HepG2 (cell line): ENCODE data around the gene SEC16A. TPM values are rescaled to one million over a fixed set of nuclear protein-coding genes. Genes with fewer than 3 reads are reported as not detected.

Experiments used
- ATAC-seq: fragments of 200-7000 bp; cut with Tn5 transposase; 3 replicates; pipeline ENCODE4 v1.9.1; 2020; ENCODE audit warnings: mild to moderate bottlenecking, moderate library complexity
- BruUV-seq: library from RNA; stranded (reverse); fragments of 400-500 nt; replicated peaks from 2 replicates; lab custom pipeline; 2021; lab: Mats Ljungman, UMichigan
- CTCF ChIA-PET: fragments of 300-600 bp; formaldehyde crosslinking; extraction: SDS; loops from one replicate; lab custom pipeline; 2021; ENCODE audit warnings: low total read pairs, inconsistent platforms, low intra/inter-chr PET ratio; lab: Yijun Ruan, JAX
- POLR2A ChIA-PET: fragments of 350-600 bp; sonication (Branson Sonifier 250); formaldehyde crosslinking; loops from one replicate; lab custom pipeline; 2020; ENCODE audit warnings: antibody characterized with exemption, inconsistent platforms; lab: Yijun Ruan, JAX
- DNase-seq: peaks from one replicate; pipeline ENCODE4 v3.0.0-alpha.2; 2015; ENCODE audit warnings: low spot score
- FAIRE-seq: peaks from 3 replicates; lab custom pipeline; 2011; peaks lifted over from hg19 to GRCh38; lab: Jason Lieb, UNC
- H2AFZ ChIP-seq: one replicate; pipeline ENCODE4 v1.6.1; 2011; ENCODE audit warnings: low read length, inconsistent platforms
- H3K27ac ChIP-seq: fragments of 300-600 bp; 3 replicates; pipeline ENCODE4 v1.8.0; 2011; ENCODE audit warnings: mixed run types, mild to moderate bottlenecking, mixed read lengths, low read length, inconsistent platforms; ENCODE audit not compliant: insufficient read depth; ENCODE audit errors: extremely low read length
- H3K27me3 ChIP-seq, 2 experiments: fragments of 200-600 bp in 1 of 2; 2 replicates in 1 of 2; 3 replicates in 1 of 2; pipeline versions ENCODE4 v1.6.0 to v1.8.0; 2011; ENCODE audit warnings: low read length in 2 of 2, mild to moderate bottlenecking in 2 of 2, moderate library complexity in 2 of 2, inconsistent platforms in 1 of 2; ENCODE audit not compliant: insufficient read depth in 2 of 2, control insufficient read depth in 1 of 2
- H3K36me3 ChIP-seq, 2 experiments: fragments of 200-600 bp in 1 of 2; replicated peaks in 1 of 2; 2 replicates in 1 of 2; 3 replicates in 1 of 2; pipeline versions ENCODE4 v1.5.1 to v1.8.0; 2011; ENCODE audit warnings: low read length in 2 of 2, inconsistent platforms in 1 of 2; ENCODE audit not compliant: insufficient read depth in 2 of 2, control insufficient read depth in 1 of 2
- H3K4me1 ChIP-seq: 2 replicates; pipeline ENCODE4 v1.5.1; 2012; ENCODE audit warnings: low read length, inconsistent platforms; ENCODE audit not compliant: insufficient read depth
- H3K4me2 ChIP-seq: 2 replicates; pipeline ENCODE4 v1.6.0; 2011; ENCODE audit warnings: low read depth, low read length, inconsistent platforms
- H3K4me3 ChIP-seq, 3 experiments: fragments of 200-600 bp in 1 of 3; sonication (generic), shearing (Covaris generic) in 1 of 3; replicated peaks in 1 of 3; 2 replicates each; pipeline ENCODE4 v1.5.1; 2011 to 2016; ENCODE audit warnings: low read length in 3 of 3, inconsistent platforms in 2 of 3, low read depth in 2 of 3, mild to moderate bottlenecking in 2 of 3, control low read depth in 1 of 3, mixed read lengths in 1 of 3; ENCODE audit not compliant: insufficient read depth in 1 of 3
- H3K79me2 ChIP-seq: one replicate; pipeline ENCODE4 v1.6.1; 2011; ENCODE audit warnings: low read length, inconsistent platforms; ENCODE audit not compliant: insufficient read depth
- H3K9ac ChIP-seq: 2 replicates; pipeline ENCODE4 v1.6.0; 2011; ENCODE audit warnings: mild to moderate bottlenecking, low read depth, low read length, inconsistent platforms; ENCODE audit not compliant: insufficient read depth
- H3K9me3 ChIP-seq: 2 replicates; pipeline ENCODE4 v1.5.1; 2012; ENCODE audit warnings: mild to moderate bottlenecking, low read length
- H4K20me1 ChIP-seq: 2 replicates; pipeline ENCODE4 v1.6.0; 2011; ENCODE audit warnings: inconsistent platforms, mild to moderate bottlenecking, low read length, moderate library complexity; ENCODE audit not compliant: insufficient read depth
- BORCS8-MEF2B ChIP-seq: sonication (generic); formaldehyde crosslinking; IDR thresholded peaks from 2 replicates; pipeline ENCODE4 v1.8.0; 2022; ENCODE audit warnings: mild to moderate bottlenecking, missing genetic modification reagents
- CCDC6 ChIP-seq: sonication (generic); formaldehyde crosslinking; IDR thresholded peaks from 2 replicates; pipeline ENCODE4 v1.8.1; 2022; ENCODE audit warnings: mild to moderate bottlenecking, missing genetic modification reagents, moderate library complexity
- FOSL1 ChIP-seq: sonication (generic); formaldehyde crosslinking; IDR thresholded peaks from 2 replicates; pipeline ENCODE4 v1.9.0; 2021; ENCODE audit warnings: missing genetic modification reagents, borderline replicate concordance
- IKZF4 ChIP-seq: sonication (generic); formaldehyde crosslinking; IDR thresholded peaks from 2 replicates; pipeline ENCODE4 v1.5.1; 2020; ENCODE audit warnings: borderline replicate concordance, mild to moderate bottlenecking, low read depth, missing genetic modification reagents; ENCODE audit errors: not compliant biosample characterization
- IRX3 ChIP-seq: sonication (generic); formaldehyde crosslinking; IDR thresholded peaks from 2 replicates; pipeline ENCODE4 v1.8.1; 2023; ENCODE audit warnings: mild to moderate bottlenecking, low read depth, missing genetic modification reagents, borderline replicate concordance
- KDM2A ChIP-seq: sonication (generic); formaldehyde crosslinking; IDR thresholded peaks from 2 replicates; pipeline ENCODE4 v1.4.0; 2020; ENCODE audit warnings: low read depth, missing genetic modification reagents, borderline replicate concordance
- MAF1 ChIP-seq: sonication (generic); formaldehyde crosslinking; IDR thresholded peaks from 2 replicates; pipeline ENCODE4 v1.5.0; 2020; ENCODE audit warnings: missing genetic modification reagents, borderline replicate concordance
- MAX ChIP-seq: IDR thresholded peaks from 2 replicates; pipeline ENCODE4 v1.6.1; 2012; ENCODE audit warnings: inconsistent platforms
- PHF8 ChIP-seq: sonication (generic); formaldehyde crosslinking; IDR thresholded peaks from 2 replicates; pipeline ENCODE4 v1.5.0; 2020; ENCODE audit warnings: missing genetic modification reagents
- SOX13 ChIP-seq, 3 experiments: fragments of 450-650 bp in 1 of 3; sonication (generic) in 1 of 3; formaldehyde crosslinking in 1 of 3; IDR thresholded peaks in 2 of 3; conservative IDR thresholded peaks in 1 of 3; 2 replicates each; pipeline versions ENCODE4 v1.5.0 to v1.6.1; 2016 to 2020; ENCODE audit warnings: antibody characterized with exemption in 1 of 3, mild to moderate bottlenecking in 1 of 3, missing compliant biosample characterization in 1 of 3, missing genetic modification reagents in 1 of 3, moderate library complexity in 1 of 3
- SOX5 ChIP-seq: IDR thresholded peaks from 2 replicates; pipeline ENCODE4 v1.6.1; 2016; ENCODE audit warnings: borderline replicate concordance
- ZNF136 ChIP-seq: sonication (generic); formaldehyde crosslinking; IDR thresholded peaks from 2 replicates; pipeline ENCODE4 v1.8.1; 2022; ENCODE audit warnings: low read depth, mild to moderate bottlenecking, moderate library complexity, missing genetic modification reagents
- ZNF484 ChIP-seq: sonication (generic); formaldehyde crosslinking; IDR thresholded peaks from 2 replicates; pipeline ENCODE4 v1.5.1; 2020; ENCODE audit warnings: mild to moderate bottlenecking, low read depth, missing genetic modification reagents, borderline replicate concordance
- ZNF792 ChIP-seq: IDR thresholded peaks from 2 replicates; pipeline ENCODE4 v1.6.1; 2016
- ZNF850 ChIP-seq: sonication (generic); formaldehyde crosslinking; conservative IDR thresholded peaks from 2 replicates; pipeline ENCODE4 v1.9.0; 2021; ENCODE audit warnings: mild to moderate bottlenecking, missing genetic modification reagents
- ZSCAN29 ChIP-seq: sonication (generic); formaldehyde crosslinking; conservative IDR thresholded peaks from 2 replicates; pipeline ENCODE4 v1.4.0; 2020; ENCODE audit warnings: mild to moderate bottlenecking, missing genetic modification reagents
- ZSCAN9 ChIP-seq: IDR thresholded peaks from 2 replicates; pipeline ENCODE4 v1.6.1; 2016; ENCODE audit warnings: borderline replicate concordance
- WGBS: methylation state at CpG from one replicate; pipeline ENCODE4 v1.1.6; 2017; ENCODE audit warnings: low lambda C conversion rate; 5-methylcytosine and 5-hydroxymethylcytosine counted together
- in situ Hi-C: cut with HindIII; loops from 2 replicates; pipeline ENCODE4 v1.10.0; 2017; ENCODE audit warnings: low pct_unique_long_range_greater_than_20kb; ENCODE audit not compliant: extremely low pct_ligation_motif_present
- intact Hi-C: fragments of 100-400 bp; cut with micrococcal nuclease; formaldehyde crosslinking; loops from one replicate; pipeline ENCODE4 v1.10.0; 2022; ENCODE audit not compliant: unreplicated experiment
- polyA plus RNA-seq, 8 experiments: library from polyadenylated mRNA; depleted of rRNA in 3 of 8; stranded (reverse) in 7 of 8; unstranded in 1 of 8; fragments of >200 nt; fragmentation: Illumina TruSeq in 4 of 8; extraction: Trizol in 4 of 8; gene quantifications; 2 replicates each; pipeline versions ENCODE4 v1.2.1 to v1.2.3, GENCODE V29; 2011 to 2016; ENCODE audit warnings: low read depth in 4 of 8, missing spikeins in 1 of 8, mixed read lengths in 1 of 8; ENCODE audit not compliant: insufficient read depth in 1 of 8
- total RNA-seq, 5 experiments: library from RNA; depleted of rRNA; stranded (reverse); fragments of >200 nt; fragmentation: Illumina TruSeq; extraction: Trizol; gene quantifications; 2 replicates each; pipeline ENCODE4 v1.2.3, GENCODE V29; 2016; ENCODE audit warnings: low read depth in 1 of 5
- TF ChIP-seq, protein P1 (sequence below): IDR thresholded peaks from 2 replicates; pipeline ENCODE4 v1.6.1; 2016; ENCODE audit warnings: low read depth, missing genetic modification reagents, missing compliant biosample characterization

Gene SEC16A
- total and polyA plus RNA-seq, 2 of the 13 experiments (the other 11 are each of a cell fraction or from before 2014, with no cell fraction given): 15.9 to 18.9 TPM

DNA sequence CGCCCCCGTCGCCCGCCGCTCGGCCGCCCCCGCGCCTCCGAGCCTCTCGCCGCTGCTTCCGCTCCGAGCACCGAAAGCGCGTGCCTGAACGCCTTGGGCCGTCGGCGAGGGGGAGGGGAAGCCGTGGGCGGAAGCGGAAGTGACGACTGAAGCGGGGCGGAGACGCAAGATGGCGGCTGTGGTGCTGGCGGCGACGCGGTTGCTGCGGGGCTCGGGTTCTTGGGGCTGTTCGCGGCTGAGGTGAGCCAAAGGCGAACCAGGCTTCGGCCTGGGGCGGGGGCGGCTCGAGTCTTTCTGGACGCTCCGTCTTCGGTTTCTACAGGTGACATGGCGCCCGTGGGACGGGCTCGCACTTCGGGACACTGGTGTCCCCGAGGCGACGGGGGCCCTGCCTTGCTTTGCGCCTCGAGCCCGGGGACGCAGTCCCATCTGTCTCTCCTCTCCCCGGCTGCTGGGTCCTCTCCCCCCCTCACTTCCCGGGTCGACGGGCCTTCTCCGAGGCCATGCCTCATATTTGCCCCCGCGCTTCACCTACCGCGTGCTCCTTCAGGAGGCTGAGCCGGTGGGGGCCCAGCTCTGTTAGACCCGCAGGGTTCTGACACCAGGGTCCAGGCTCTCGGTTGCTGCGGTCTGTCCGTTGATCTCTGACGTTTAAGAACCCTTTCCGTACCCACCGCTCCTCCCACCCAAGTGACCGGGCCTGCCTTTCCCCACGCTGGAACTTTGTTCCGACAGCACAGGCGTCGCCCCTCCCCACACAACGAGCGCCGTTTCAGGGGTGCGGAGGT lies 72.1 kb downstream of the SEC16A start, which contains the start of the genes ENTR1 and PMPCA:
Gene ENTR1, minus strand, starts transcription at position 115 of the 788 bp plus-strand sequence. CDS start 217 bp downstream, outside the sequence.
Gene PMPCA, plus strand, starts transcription at position 159 of the 788 bp plus-strand sequence. Its CDS starts 11 bp downstream, at position 170.
- Histone ChIP-seq H3K4me2 (peak within 1 kb of the TSS; percentile 95), H2AFZ (no peak within 1 kb of the TSS), H3K79me2 (peaks cover 49% of the 10 kb centered on the region), H3K9ac (peak within 1 kb of the TSS; percentile 90), H3K9me3 (no peaks in the 10 kb centered on the region), H3K27me3 (no peaks in the 10 kb centered on the region; a peak in 1 of 5 replicates), H3K4me3 (peak within 1 kb of the TSS; percentile 70 to 99 (median 89)), H4K20me1 (peaks cover 8% of the 10 kb centered on the region), H3K27ac (peak within 1 kb of the TSS; percentile 75), H3K36me3 (peaks cover 22 to 46% of the 10 kb centered on the region in 2 experiments), H3K4me1 (peaks cover 36% of the 10 kb centered on the region)
- FAIRE-seq: no peak
- peak; percentile 71 for DNase-seq
- 1% methylated on average over 15 of the region's 83 CpGs for WGBS
- POLR2A ChIA-PET: interaction anchor here (0.7 to 2.4 kb wide), 5 partner anchors 10 to 54 kb away, joined by 3 to 16 read pairs (median 3); partner anchors contain the start of genes CARD9, DNLZ and SNAPC4
- no TSS peak for BruUV-seq
- CTCF ChIA-PET: no interaction called here
- intact Hi-C loops: no loop called here
- ATAC-seq: peak; percentile 81
- in situ Hi-C loops: no loop called here
- TF ChIP-seq ZNF484 (CRISPR knock-in tag) (peak; percentile 82; the same call in 1 of the 2 replicates), MAX (peak; percentile 90), FOSL1 (CRISPR knock-in tag) (no peak), ZSCAN9 (CRISPR knock-in tag) (0 out of 2 replicates have a peak, but pooled peaks have one; percentile 50), SOX13 (IDR thresholded peaks at IDR 0.05) (no peak), SOX13 (CRISPR knock-in tag; conservative IDR thresholded peaks at IDR 0.05 in 1 of 2, IDR thresholded peaks at IDR 0.05 in 1 of 2) (no peak), ZNF792 (CRISPR knock-in tag) (peak; percentile 50; the same call in 1 of the 2 replicates), BORCS8-MEF2B (CRISPR knock-in tag) (peak; percentile 15; the same call in 1 of the 2 replicates), IKZF4 (CRISPR knock-in tag) (peak; percentile 81), ZSCAN29 (0 out of 2 replicates have a peak, but pooled peaks have one; percentile 14), ZNF136 (0 out of 2 replicates have a peak, but pooled peaks have one; percentile 24), IRX3 (CRISPR knock-in tag) (no peak), ZNF850 (CRISPR knock-in tag) (no peak), SOX5 (CRISPR knock-in tag) (peak; percentile 35; the same call in 1 of the 2 replicates), MAF1 (CRISPR knock-in tag) (no peak), CCDC6 (CRISPR knock-in tag) (peak; percentile 48; the same call in 1 of the 2 replicates), PHF8 (peak; percentile 92), KDM2A (CRISPR knock-in tag) (peak; percentile 95)
- TF ChIP-seq, protein P1, sequence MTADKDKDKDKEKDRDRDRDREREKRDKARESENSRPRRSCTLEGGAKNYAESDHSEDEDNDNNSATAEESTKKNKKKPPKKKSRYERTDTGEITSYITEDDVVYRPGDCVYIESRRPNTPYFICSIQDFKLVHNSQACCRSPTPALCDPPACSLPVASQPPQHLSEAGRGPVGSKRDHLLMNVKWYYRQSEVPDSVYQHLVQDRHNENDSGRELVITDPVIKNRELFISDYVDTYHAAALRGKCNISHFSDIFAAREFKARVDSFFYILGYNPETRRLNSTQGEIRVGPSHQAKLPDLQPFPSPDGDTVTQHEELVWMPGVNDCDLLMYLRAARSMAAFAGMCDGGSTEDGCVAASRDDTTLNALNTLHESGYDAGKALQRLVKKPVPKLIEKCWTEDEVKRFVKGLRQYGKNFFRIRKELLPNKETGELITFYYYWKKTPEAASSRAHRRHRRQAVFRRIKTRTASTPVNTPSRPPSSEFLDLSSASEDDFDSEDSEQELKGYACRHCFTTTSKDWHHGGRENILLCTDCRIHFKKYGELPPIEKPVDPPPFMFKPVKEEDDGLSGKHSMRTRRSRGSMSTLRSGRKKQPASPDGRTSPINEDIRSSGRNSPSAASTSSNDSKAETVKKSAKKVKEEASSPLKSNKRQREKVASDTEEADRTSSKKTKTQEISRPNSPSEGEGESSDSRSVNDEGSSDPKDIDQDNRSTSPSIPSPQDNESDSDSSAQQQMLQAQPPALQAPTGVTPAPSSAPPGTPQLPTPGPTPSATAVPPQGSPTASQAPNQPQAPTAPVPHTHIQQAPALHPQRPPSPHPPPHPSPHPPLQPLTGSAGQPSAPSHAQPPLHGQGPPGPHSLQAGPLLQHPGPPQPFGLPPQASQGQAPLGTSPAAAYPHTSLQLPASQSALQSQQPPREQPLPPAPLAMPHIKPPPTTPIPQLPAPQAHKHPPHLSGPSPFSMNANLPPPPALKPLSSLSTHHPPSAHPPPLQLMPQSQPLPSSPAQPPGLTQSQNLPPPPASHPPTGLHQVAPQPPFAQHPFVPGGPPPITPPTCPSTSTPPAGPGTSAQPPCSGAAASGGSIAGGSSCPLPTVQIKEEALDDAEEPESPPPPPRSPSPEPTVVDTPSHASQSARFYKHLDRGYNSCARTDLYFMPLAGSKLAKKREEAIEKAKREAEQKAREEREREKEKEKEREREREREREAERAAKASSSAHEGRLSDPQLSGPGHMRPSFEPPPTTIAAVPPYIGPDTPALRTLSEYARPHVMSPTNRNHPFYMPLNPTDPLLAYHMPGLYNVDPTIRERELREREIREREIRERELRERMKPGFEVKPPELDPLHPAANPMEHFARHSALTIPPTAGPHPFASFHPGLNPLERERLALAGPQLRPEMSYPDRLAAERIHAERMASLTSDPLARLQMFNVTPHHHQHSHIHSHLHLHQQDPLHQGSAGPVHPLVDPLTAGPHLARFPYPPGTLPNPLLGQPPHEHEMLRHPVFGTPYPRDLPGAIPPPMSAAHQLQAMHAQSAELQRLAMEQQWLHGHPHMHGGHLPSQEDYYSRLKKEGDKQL (CRISPR knock-in tag): 0 out of 2 replicates have a peak, but pooled peaks have one; percentile 31
